C4-2B (cell line): ENCODE results near the gene ITSN1.

Source experiments
- H3K27ac ChIP-seq: fragments of 450-650 bp; 2 replicates; pipeline ENCODE4 v1.5.1; 2017
- ZFX ChIP-seq: fragments of 450-650 bp; IDR thresholded peaks from 2 replicates; pipeline ENCODE4 v1.6.1; 2017
- TF ChIP-seq, protein P1 (sequence below): fragments of 450-650 bp; conservative IDR thresholded peaks from 2 replicates; pipeline ENCODE4 v1.5.1; 2017; ENCODE audit warnings: mild to moderate bottlenecking

ITSN1 gene

DNA sequence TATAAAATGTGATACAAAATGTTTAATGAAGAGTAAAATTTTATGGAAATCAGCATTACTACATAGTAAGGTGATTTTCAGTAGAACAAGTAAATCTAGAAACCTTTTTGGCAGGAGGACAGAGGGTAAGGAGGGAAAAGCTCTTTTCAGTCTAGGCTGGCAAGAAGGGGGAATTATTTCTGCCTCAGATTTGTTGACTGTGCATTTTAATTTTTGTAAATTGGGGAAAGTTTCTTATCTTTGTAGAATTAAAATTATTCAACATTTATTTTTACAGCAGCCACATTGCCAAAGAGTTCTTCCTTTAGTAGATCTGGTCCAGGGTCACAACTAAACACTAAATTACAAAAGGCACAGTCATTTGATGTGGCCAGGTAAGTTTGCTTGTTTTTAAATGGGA is 109.2 kb downstream of the ITSN1 start:
- H3K27ac ChIP-seq = no peak overlapping the region
- TF ChIP-seq, protein P1, sequence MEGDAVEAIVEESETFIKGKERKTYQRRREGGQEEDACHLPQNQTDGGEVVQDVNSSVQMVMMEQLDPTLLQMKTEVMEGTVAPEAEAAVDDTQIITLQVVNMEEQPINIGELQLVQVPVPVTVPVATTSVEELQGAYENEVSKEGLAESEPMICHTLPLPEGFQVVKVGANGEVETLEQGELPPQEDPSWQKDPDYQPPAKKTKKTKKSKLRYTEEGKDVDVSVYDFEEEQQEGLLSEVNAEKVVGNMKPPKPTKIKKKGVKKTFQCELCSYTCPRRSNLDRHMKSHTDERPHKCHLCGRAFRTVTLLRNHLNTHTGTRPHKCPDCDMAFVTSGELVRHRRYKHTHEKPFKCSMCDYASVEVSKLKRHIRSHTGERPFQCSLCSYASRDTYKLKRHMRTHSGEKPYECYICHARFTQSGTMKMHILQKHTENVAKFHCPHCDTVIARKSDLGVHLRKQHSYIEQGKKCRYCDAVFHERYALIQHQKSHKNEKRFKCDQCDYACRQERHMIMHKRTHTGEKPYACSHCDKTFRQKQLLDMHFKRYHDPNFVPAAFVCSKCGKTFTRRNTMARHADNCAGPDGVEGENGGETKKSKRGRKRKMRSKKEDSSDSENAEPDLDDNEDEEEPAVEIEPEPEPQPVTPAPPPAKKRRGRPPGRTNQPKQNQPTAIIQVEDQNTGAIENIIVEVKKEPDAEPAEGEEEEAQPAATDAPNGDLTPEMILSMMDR = no peak
- TF ChIP-seq ZFX = no peak

DNA sequence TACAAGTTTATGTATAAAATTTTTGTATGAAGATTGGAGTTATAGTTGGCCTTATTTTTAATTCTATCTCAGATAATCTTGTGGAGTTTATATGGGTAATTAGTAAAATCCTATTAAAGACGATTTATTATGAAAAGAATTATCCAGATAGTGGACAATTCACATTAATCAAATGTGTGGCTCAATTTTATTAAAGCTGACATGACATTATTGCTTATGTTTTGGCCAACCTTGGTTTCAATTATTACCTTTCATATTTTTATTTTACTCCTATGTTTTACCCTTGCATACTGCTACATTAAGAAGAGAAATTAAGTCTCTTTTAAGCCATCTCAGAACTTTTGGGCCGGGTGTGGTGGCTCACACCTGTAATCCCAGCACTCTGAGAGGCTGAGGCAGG is 110.0 kb downstream of the ITSN1 start:
- no peak overlapping the region for H3K27ac ChIP-seq
- no peak for TF ChIP-seq ZFX
- TF ChIP-seq, protein P1 = no peak

DNA sequence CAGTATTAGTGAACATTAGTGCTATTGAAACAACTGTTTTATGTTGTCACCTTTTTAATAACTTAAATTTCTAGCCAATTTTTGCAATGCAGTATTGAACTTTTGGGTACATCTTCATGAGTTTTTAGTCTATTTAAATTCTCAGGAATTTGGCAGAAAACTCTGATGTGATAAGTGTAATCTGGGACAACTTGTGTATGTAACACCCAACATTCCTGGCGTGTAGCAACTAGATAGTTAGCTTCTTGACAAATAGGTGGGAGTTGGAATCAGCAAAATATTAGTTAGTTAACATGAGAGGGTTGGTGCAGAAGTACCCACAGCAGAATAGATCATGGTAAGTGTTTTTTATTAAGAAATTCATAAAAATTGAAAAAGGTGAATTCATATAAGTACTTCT is 111.6 kb downstream of the ITSN1 start:
- H3K27ac ChIP-seq = no peak overlapping the region
- no peak for TF ChIP-seq ZFX
- TF ChIP-seq, protein P1 = no peak

DNA sequence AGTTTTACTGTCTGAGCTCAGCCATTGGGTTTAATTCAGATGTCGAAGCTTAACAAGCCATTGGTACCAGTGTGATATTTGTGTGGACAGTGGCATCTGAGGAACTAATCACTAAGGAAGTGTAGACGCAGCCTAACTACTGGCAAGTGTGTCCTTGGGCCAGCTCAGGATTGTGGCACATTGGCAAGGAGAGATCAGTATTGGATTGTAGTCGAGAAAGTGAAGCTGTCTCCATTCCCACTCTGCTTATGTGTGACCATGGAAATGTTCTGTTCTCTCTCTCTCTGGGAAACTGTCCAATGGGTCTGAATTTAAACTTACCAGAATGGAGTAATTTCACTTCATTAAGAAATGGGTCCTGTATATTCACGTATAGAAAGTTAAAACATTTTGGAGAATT is 112.2 kb downstream of the ITSN1 start:
- no peak for TF ChIP-seq ZFX
- TF ChIP-seq, protein P1 = no peak
- no peak overlapping the region for H3K27ac ChIP-seq

DNA sequence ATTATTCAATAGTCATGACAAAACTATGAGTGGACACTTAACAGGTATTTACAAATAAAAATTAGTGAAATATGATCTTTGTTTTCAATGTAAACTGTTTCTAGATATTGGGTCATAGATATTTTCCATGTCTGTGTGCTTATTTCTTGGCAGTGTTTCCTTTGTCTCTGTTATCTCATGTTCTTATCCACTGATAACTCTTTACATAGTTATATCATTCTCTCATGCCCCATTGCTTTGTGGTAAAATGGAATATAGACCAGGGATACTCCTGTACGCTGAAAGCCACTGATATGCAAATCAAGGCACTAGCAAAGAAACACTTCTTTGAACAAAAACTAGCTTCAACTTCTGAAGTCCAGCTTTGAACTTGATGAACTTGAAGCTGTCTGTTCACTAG is 113.1 kb downstream of the ITSN1 start:
- TF ChIP-seq, protein P1 = no peak
- TF ChIP-seq ZFX = no peak

DNA sequence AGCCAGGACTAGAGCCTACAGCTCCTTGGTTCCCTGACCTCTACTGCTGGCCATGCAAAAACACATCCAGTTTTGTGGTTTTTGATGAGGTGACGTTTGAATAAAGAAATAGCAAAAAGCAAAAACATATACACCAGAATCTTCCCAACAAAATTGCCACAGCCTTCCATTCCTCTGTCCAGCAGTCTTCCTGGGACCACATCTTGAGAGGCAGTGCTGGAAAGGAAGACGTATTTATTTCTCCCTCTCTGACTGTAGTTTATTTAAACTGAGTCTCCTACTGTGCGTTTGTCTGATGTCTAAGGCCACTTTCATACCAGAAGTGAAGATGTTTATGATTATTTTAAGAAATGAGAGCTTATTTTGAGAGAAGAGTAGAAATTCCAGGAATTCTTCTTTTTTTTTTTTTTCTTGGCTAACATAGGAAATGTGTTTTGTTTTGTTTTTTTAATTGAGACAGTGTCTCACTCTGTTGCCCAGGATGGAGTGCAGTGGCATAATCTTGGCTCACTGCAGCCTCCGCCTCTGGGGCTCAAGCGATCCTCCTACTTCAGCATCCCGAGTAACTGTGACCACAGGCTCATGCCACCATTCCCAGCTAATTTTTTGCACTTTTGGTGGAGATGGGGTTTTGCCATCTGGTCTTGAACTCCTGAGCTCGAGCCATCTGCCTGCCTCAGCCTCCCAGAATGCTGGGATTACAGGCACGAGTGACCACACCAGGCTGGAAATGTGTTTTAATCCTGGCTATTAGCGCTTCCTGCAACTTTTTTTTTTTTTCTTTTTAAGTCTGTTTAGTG is 118.5 kb downstream of the ITSN1 start:
- TF ChIP-seq ZFX = no peak
- TF ChIP-seq, protein P1 = no peak
- peak overlapping the region; percentile 49 for H3K27ac ChIP-seq

More for the DNA sequence above, 113.1 kb downstream of the ITSN1 start:
- H3K27ac ChIP-seq = no peak overlapping the region

DNA sequence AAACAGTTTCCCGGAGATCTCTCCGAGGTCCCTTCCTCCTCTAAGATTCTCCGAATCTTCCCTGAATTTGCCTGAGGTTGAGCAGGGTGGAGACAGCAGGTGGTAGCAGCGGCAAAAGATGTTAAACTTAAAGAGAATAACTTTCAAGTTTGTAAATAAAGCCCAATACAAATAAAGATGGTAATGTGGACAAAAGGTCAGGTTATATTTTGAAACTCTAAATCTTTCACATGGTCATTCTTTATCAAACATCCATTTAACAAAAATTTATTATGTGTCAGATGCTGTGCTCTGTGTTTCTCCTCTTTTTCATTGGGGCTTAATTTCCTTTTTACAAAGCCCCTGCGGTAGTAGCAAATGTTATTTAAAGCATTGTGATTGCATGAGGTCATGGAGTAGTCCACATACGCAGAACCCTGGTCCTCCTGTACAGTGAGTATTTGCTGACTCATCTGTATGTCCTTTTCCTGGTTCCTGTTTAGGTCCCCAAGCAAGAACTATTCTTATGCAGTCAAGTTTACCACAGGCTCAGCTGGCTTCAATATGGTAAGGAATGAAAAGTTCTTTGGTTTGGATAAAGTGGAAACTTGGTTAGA is 119.2 kb downstream of the ITSN1 start:
- no peak for TF ChIP-seq ZFX
- peak overlapping the region; percentile 59 for H3K27ac ChIP-seq
